H1 (cell line): ENCODE results near the gene FKRP. TPM values are rescaled to one million over a fixed set of nuclear protein-coding genes. Genes with fewer than 3 reads are reported as not detected.

Experiments used
- CTCF ChIA-PET: fragments of 300-600 bp; sonication (Branson Sonifier 250); formaldehyde crosslinking; loops from one replicate; lab custom pipeline; 2021; ENCODE audit not compliant: partially characterized antibody; lab: Charles Lee
- POLR2A ChIA-PET: fragments of 300-600 bp; sonication (Branson Sonifier 250); formaldehyde crosslinking; loops from one replicate; lab custom pipeline; 2021; ENCODE audit warnings: inconsistent platforms; ENCODE audit not compliant: partially characterized antibody; lab: Charles Lee
- DNase-seq, 2 experiments: peaks; one replicate each; pipeline versions ENCODE4 v3.0.0 to v3.0.0-alpha.2; 2010 to 2022; ENCODE audit warnings: low spot score in 2 of 2, low read depth in 1 of 2, mixed read lengths in 1 of 2
- FAIRE-seq: peaks from 2 replicates; lab custom pipeline; 2011; peaks lifted over from hg19 to GRCh38; lab: Jason Lieb, UNC
- H2AFZ ChIP-seq: 2 replicates; pipeline ENCODE4 v1.8.1; 2012; ENCODE audit warnings: low read length, inconsistent platforms
- H2AK5ac ChIP-seq: 2 replicates; pipeline ENCODE4 v1.6.1; 2013; ENCODE audit warnings: low read depth, low read length
- H2BK120ac ChIP-seq: replicated peaks from 2 replicates; pipeline ENCODE3; 2013; ENCODE audit warnings: low read depth, low read length, inconsistent platforms
- H2BK12ac ChIP-seq: 2 replicates; pipeline ENCODE4 v1.6.1; 2013; ENCODE audit warnings: low read depth, low read length
- H2BK15ac ChIP-seq: 2 replicates; pipeline ENCODE4 v1.6.1; 2013; ENCODE audit warnings: low read length
- H2BK20ac ChIP-seq: 2 replicates; pipeline ENCODE4 v1.6.1; 2013; ENCODE audit warnings: low read length
- H2BK5ac ChIP-seq: 2 replicates; pipeline ENCODE4 v1.6.1; 2013; ENCODE audit warnings: low read depth, low read length
- H3K14ac ChIP-seq: 2 replicates; pipeline ENCODE4 v1.6.1; 2013; ENCODE audit warnings: inconsistent platforms; ENCODE audit not compliant: insufficient read length
- H3K18ac ChIP-seq: 2 replicates; pipeline ENCODE4 v1.6.1; 2013; ENCODE audit warnings: low read length; ENCODE audit errors: extremely low read depth
- H3K23ac ChIP-seq: 2 replicates; pipeline ENCODE4 v1.6.1; 2013; ENCODE audit warnings: inconsistent platforms; ENCODE audit not compliant: insufficient read length
- H3K23me2 ChIP-seq: 2 replicates; pipeline ENCODE4 v1.6.1; 2013; ENCODE audit warnings: low read depth, low read length
- H3K27ac ChIP-seq: 2 replicates; pipeline ENCODE4 v1.6.1; 2011; ENCODE audit warnings: low read depth, low read length, inconsistent platforms
- H3K27me3 ChIP-seq, 4 experiments: replicated peaks in 1 of 4; 1 replicate in 1 of 4; 2 replicates in 3 of 4; pipeline versions ENCODE4 v1.6.1 to v1.8.1; 2011 to 2013; ENCODE audit warnings: low read length in 3 of 4, mild to moderate bottlenecking in 3 of 4, inconsistent platforms in 2 of 4, mixed read lengths in 2 of 4, moderate library complexity in 1 of 4; ENCODE audit not compliant: control insufficient read depth in 3 of 4, insufficient read depth in 3 of 4; ENCODE audit errors: extremely low read depth in 1 of 4
- H3K36me3 ChIP-seq, 4 experiments: 2 replicates each; pipeline versions ENCODE4 v1.6.1 to v1.8.1; 2011 to 2013; ENCODE audit warnings: mild to moderate bottlenecking in 4 of 4, low read length in 3 of 4, moderate library complexity in 2 of 4, control low read depth in 1 of 4, inconsistent platforms in 1 of 4; ENCODE audit not compliant: insufficient read depth in 4 of 4, control insufficient read depth in 2 of 4
- H3K4ac ChIP-seq: replicated peaks from 2 replicates; pipeline ENCODE3; 2013; ENCODE audit warnings: low read length, low read depth, mixed read lengths, inconsistent platforms; ENCODE audit not compliant: insufficient read length
- H3K4me1 ChIP-seq, 4 experiments: replicated peaks in 1 of 4; 1 replicate in 1 of 4; 2 replicates in 3 of 4; pipeline versions ENCODE4 v1.6.1 to v1.8.1; 2011 to 2013; ENCODE audit warnings: low read length in 3 of 4, inconsistent platforms in 2 of 4, mixed read lengths in 1 of 4; ENCODE audit not compliant: insufficient read depth in 4 of 4, control insufficient read depth in 3 of 4
- H3K4me2 ChIP-seq, 2 experiments: 2 replicates each; pipeline versions ENCODE4 v1.6.1 to v1.8.1; 2011 to 2013; ENCODE audit warnings: low read depth in 2 of 2, low read length in 2 of 2, control low read depth in 1 of 2, inconsistent platforms in 1 of 2, mild to moderate bottlenecking in 1 of 2; ENCODE audit not compliant: insufficient read depth in 1 of 2
- H3K4me3 ChIP-seq, 4 experiments: fragments of 200-600, 300-600 bp in 1 of 4; sonication (generic), shearing (Covaris generic), sonication (Bioruptor Twin) in 1 of 4; 2 replicates each; pipeline versions ENCODE4 v1.5.1 to v1.8.1; 2011 to 2016; ENCODE audit warnings: low read length in 4 of 4, low read depth in 3 of 4, control low read depth in 2 of 4, inconsistent platforms in 2 of 4, mild to moderate bottlenecking in 2 of 4, mixed read lengths in 1 of 4, moderate library complexity in 1 of 4; ENCODE audit not compliant: insufficient read depth in 2 of 4; ENCODE audit errors: extremely low read depth in 1 of 4
- H3K56ac ChIP-seq: replicated peaks from 2 replicates; pipeline ENCODE3; 2013; ENCODE audit warnings: low read depth, mild to moderate bottlenecking, mixed read lengths, low read length, inconsistent platforms; ENCODE audit not compliant: insufficient read length
- H3K79me1 ChIP-seq: 2 replicates; pipeline ENCODE4 v1.6.1; 2013; ENCODE audit warnings: low read depth, low read length, control low read depth
- H3K79me2 ChIP-seq, 2 experiments: 2 replicates each; pipeline versions ENCODE4 v1.6.1 to v1.8.1; 2012 to 2013; ENCODE audit warnings: low read length in 2 of 2, mild to moderate bottlenecking in 2 of 2, inconsistent platforms in 1 of 2; ENCODE audit not compliant: insufficient read depth in 2 of 2, control insufficient read depth in 1 of 2
- H3K9ac ChIP-seq, 4 experiments: replicated peaks in 1 of 4; 1 replicate in 1 of 4; 2 replicates in 3 of 4; pipeline versions ENCODE4 v1.6.1 to v1.8.1; 2011 to 2013; ENCODE audit warnings: low read depth in 3 of 4, low read length in 3 of 4, control low read depth in 2 of 4, mild to moderate bottlenecking in 2 of 4, moderate library complexity in 2 of 4, inconsistent platforms in 1 of 4; ENCODE audit errors: extremely low read depth in 1 of 4
- H3K9me3 ChIP-seq, 2 experiments: 2 replicates each; pipeline versions ENCODE4 v1.6.1 to v1.8.1; 2012 to 2013; ENCODE audit warnings: mild to moderate bottlenecking in 2 of 2, moderate library complexity in 2 of 2, control low read depth in 1 of 2, inconsistent platforms in 1 of 2, low read depth in 1 of 2, low read length in 1 of 2, mixed read lengths in 1 of 2; ENCODE audit not compliant: insufficient read depth in 2 of 2
- H4K20me1 ChIP-seq, 2 experiments: replicated peaks in 1 of 2; 2 replicates each; pipeline versions ENCODE3 to v1.8.1; 2011 to 2013; ENCODE audit warnings: inconsistent platforms in 2 of 2, low read length in 2 of 2, mild to moderate bottlenecking in 1 of 2; ENCODE audit not compliant: insufficient read depth in 2 of 2, control insufficient read depth in 1 of 2
- H4K5ac ChIP-seq: 2 replicates; pipeline ENCODE4 v1.6.1; 2013; ENCODE audit warnings: low read length, low read depth, mixed read lengths, inconsistent platforms; ENCODE audit not compliant: insufficient read length
- H4K8ac ChIP-seq: 2 replicates; pipeline ENCODE4 v1.8.0; 2013; ENCODE audit warnings: mild to moderate bottlenecking, moderate library complexity, low read length, inconsistent platforms; ENCODE audit not compliant: insufficient read depth; ENCODE audit errors: extremely low read depth
- H4K91ac ChIP-seq: replicated peaks from 2 replicates; pipeline ENCODE3; 2013; ENCODE audit warnings: low read length, mixed read lengths, inconsistent platforms; ENCODE audit not compliant: insufficient read length
- CTBP2 ChIP-seq: IDR thresholded peaks from 2 replicates; pipeline ENCODE4 v1.7.0; 2011; ENCODE audit warnings: borderline replicate concordance, mild to moderate bottlenecking, moderate library complexity, mixed read lengths, low read length; ENCODE audit not compliant: insufficient read depth, insufficient read length
- SUZ12 ChIP-seq: fragments of 200-600 bp; sonication (generic); IDR thresholded peaks from 2 replicates; pipeline ENCODE4 v1.6.1; 2012; ENCODE audit warnings: mild to moderate bottlenecking, inconsistent platforms, low read length, moderate library complexity, mixed read lengths
- TBP ChIP-seq: IDR thresholded peaks from 2 replicates; pipeline ENCODE4 v1.6.1; 2011; ENCODE audit warnings: low read depth, low read length, improper control_type of control experiment
- TEAD4 ChIP-seq: IDR thresholded peaks from 2 replicates; pipeline ENCODE4 v1.6.1; 2012; ENCODE audit warnings: low read depth, low read length, inconsistent platforms, mixed read lengths
- USF2 ChIP-seq: IDR thresholded peaks from 2 replicates; pipeline ENCODE4 v1.6.1; 2011; ENCODE audit warnings: low read length, improper control_type of control experiment
- WGBS, 2 experiments: shearing (Covaris generic) in 1 of 2; methylation state at CpG; one replicate each; pipeline versions ENCODE4 v1.1.6 to v1.1.7; 2013 to 2015; ENCODE audit warnings: low lambda C conversion rate in 2 of 2, mixed read lengths in 2 of 2, inconsistent platforms in 1 of 2, low coverage in 1 of 2, missing lambda C conversion rate in 1 of 2; ENCODE audit not compliant: insufficient replicate concordance in 2 of 2, insufficient coverage in 1 of 2, insufficient read length in 1 of 2; ENCODE audit errors: extremely low coverage in 1 of 2, missing lambda C conversion rate in 1 of 2; 5-methylcytosine and 5-hydroxymethylcytosine counted together
- polyA plus RNA-seq, 7 experiments: library from polyadenylated mRNA; depleted of rRNA in 3 of 7; stranded (reverse) in 5 of 7; unstranded in 2 of 7; fragments of >200 nt in 5 of 7; fragments of 200-250 nt in 2 of 7; gene quantifications; 1 replicate in 5 of 7; 2 replicates in 1 of 7; 4 replicates in 1 of 7; pipeline versions ENCODE4 v1.2.1 to v1.2.3, GENCODE V29; 2011 to 2013; ENCODE audit warnings: missing spikeins in 2 of 7, mixed read lengths in 2 of 7
- total RNA-seq: library from RNA; stranded (reverse); fragmentation: NEBNext Ultra II Directional; extraction: Animal tissue kit (Norgen Biotek cat#: 25700); gene quantifications from 2 replicates; pipeline ENCODE4 v1.2.1, GENCODE V29; 2021

The FKRP gene
- total and polyA plus RNA-seq, 2 of the 8 experiments (the other 6 are each of a cell fraction or from before 2014, with no cell fraction given), result 17.1 to 24.4 TPM

GRCh38 chr19:46700704-46701103 is 45.2 kb upstream of the FKRP start:
- Histone ChIP-seq H2BK20ac (no peak overlapping the region), H2AK5ac (no peak overlapping the region), H2BK15ac (no peak overlapping the region), H3K27me3 (no peaks in the 10 kb centered on the region), H3K4me1 (peaks cover 0 to 9% (median 6%) of the 10 kb centered on the region in 4 experiments; a peak in 6 of 7 replicates), H3K36me3 (peaks cover 8 to 58% (median 44%) of the 10 kb centered on the region in 4 experiments), H3K56ac (no peak overlapping the region), H4K20me1 (peaks cover 15 to 16% of the 10 kb centered on the region in 2 experiments), H3K27ac (no peak overlapping the region), H2BK12ac (no peak overlapping the region), H3K23me2 (peaks cover 3% of the 10 kb centered on the region), H3K9ac (no peak overlapping the region), H4K8ac (no peak overlapping the region), H3K79me2 (no peaks in the 10 kb centered on the region), H3K4me3 (no peak overlapping the region), H2BK5ac (no peak overlapping the region), H2BK120ac (no peak overlapping the region), H3K4ac (no peak overlapping the region), H3K79me1 (no peaks in the 10 kb centered on the region), H4K5ac (no peak overlapping the region), H4K91ac (no peak overlapping the region), H3K23ac (no peak overlapping the region), H3K9me3 (no peaks in the 10 kb centered on the region), H3K14ac (no peak overlapping the region), H3K18ac (no peak overlapping the region), H3K4me2 (no peak overlapping the region), H2AFZ (no peak overlapping the region)
- FAIRE-seq (no peak), DNase-seq (no peak)
- CTCF ChIA-PET, result interaction anchor here (0.9 to 1.1 kb wide), 2 partner anchors 13 to 38 kb away, joined by 3 read pairs; no protein-coding TSS in a partner anchor
- POLR2A ChIA-PET, result no interaction called here
- 94% methylated on average over 11 of the region's 13 CpGs; no CpG with 5 or more reads in 1 of the 2 experiments for WGBS, 2 experiments
- no peak for TF ChIP-seq CTBP2
- TF ChIP-seq TBP, result no peak
- TF ChIP-seq TEAD4, result no peak
- TF ChIP-seq SUZ12, result no peak
- TF ChIP-seq USF2, result no peak
